HCT116 (cell line): ENCODE results near the gene AIF1. TPM values are rescaled to one million over a fixed set of nuclear protein-coding genes. Genes with fewer than 3 reads are reported as not detected.

Experiments used
- ATAC-seq: fragments of 200-7000 bp; cut with Tn5 transposase; 2 replicates; pipeline ENCODE4 v1.9.1; 2020; ENCODE audit warnings: mild to moderate bottlenecking, moderate library complexity
- BruUV-seq: library from RNA; stranded (reverse); fragments of 400-500 nt; replicated peaks from 2 replicates; lab custom pipeline; 2021; lab: Mats Ljungman, UMichigan
- CTCF ChIA-PET: fragments of 300-600 bp; sonication (Branson Sonifier 250); formaldehyde crosslinking; loops from one replicate; lab custom pipeline; 2021; ENCODE audit warnings: antibody characterized with exemption; lab: Charles Lee
- POLR2A ChIA-PET: fragments of 300-600, 350-600 bp; sonication (Branson Sonifier 250); formaldehyde crosslinking; loops from one replicate; lab custom pipeline; 2021; ENCODE audit warnings: antibody characterized with exemption; lab: Charles Lee
- RAD21 ChIA-PET, 2 experiments: fragments of 300-600 bp; sonication (Branson Sonifier 250); formaldehyde crosslinking; loops; one replicate each; lab custom pipeline; 2023; ENCODE audit warnings: low total read pairs in 2 of 2; ENCODE audit not compliant: uncharacterized antibody in 2 of 2, unreplicated experiment in 2 of 2, low non-redundant PET in 1 of 2; lab: Charles Lee
- DNase-seq: peaks from one replicate; pipeline ENCODE4 v3.0.0-alpha.2; 2010; ENCODE audit warnings: low read depth, low spot score
- H2AFZ ChIP-seq: fragments of 200-600 bp; shearing (Covaris generic), sonication (generic); 2 replicates; pipeline ENCODE4 v1.6.1; 2017; ENCODE audit warnings: low read depth, mixed run types, mixed read lengths, antibody characterized with exemption, low read length; ENCODE audit not compliant: poor library complexity, severe bottlenecking
- H3K27ac ChIP-seq: 2 replicates; pipeline ENCODE4 v1.5.1; 2012; ENCODE audit warnings: low read depth, low read length
- H3K27me3 ChIP-seq: fragments of 200-600 bp; sonication (generic); 2 replicates; pipeline ENCODE4 v1.6.1; 2016; ENCODE audit warnings: mixed run types, low read length, mixed read lengths; ENCODE audit not compliant: insufficient read depth
- H3K36me3 ChIP-seq, 2 experiments: fragments of 200-500 bp in 1 of 2; fragments of 200-600 bp in 1 of 2; sonication (Bioruptor generic) in 1 of 2; sonication (generic) in 1 of 2; 2 replicates each; pipeline versions ENCODE4 v1.5.1 to v1.6.1; 2014 to 2016; ENCODE audit warnings: low read length in 2 of 2, inconsistent platforms in 1 of 2, mixed read lengths in 1 of 2, mixed run types in 1 of 2; ENCODE audit not compliant: insufficient read depth in 2 of 2, control insufficient read depth in 1 of 2
- H3K4me1 ChIP-seq, 2 experiments: fragments of 200-600 bp in 1 of 2; sonication (generic) in 1 of 2; 2 replicates each; pipeline versions ENCODE4 v1.5.1 to v1.6.1; 2012 to 2017; ENCODE audit warnings: low read length in 2 of 2, inconsistent platforms in 1 of 2, mild to moderate bottlenecking in 1 of 2, mixed read lengths in 1 of 2, mixed run types in 1 of 2, moderate library complexity in 1 of 2; ENCODE audit not compliant: insufficient read depth in 2 of 2, control insufficient read depth in 1 of 2
- H3K4me2 ChIP-seq: fragments of 200-600 bp; sonication (generic); 2 replicates; pipeline ENCODE4 v1.6.1; 2017; ENCODE audit warnings: mixed run types, low read length, mixed read lengths
- H3K4me3 ChIP-seq, 2 experiments: fragments of 200-600 bp in 1 of 2; sonication (generic) in 1 of 2; replicated peaks in 1 of 2; 2 replicates each; pipeline ENCODE4 v1.5.1; 2011 to 2016; ENCODE audit warnings: low read length in 2 of 2, control low read depth in 1 of 2, low read depth in 1 of 2, mild to moderate bottlenecking in 1 of 2, mixed read lengths in 1 of 2, mixed run types in 1 of 2
- H3K79me2 ChIP-seq: fragments of 200-600 bp; sonication (generic); 2 replicates; pipeline ENCODE4 v1.6.1; 2017; ENCODE audit warnings: mild to moderate bottlenecking, mixed run types, low read length, moderate library complexity, mixed read lengths; ENCODE audit not compliant: insufficient read depth
- H3K9ac ChIP-seq: fragments of 200-600 bp; sonication (generic); 2 replicates; pipeline ENCODE4 v1.6.1; 2016; ENCODE audit warnings: low read length, mixed read lengths
- H3K9me2 ChIP-seq: fragments of 200-600 bp; sonication (generic), shearing (Covaris generic); 2 replicates; pipeline ENCODE4 v1.6.1; 2017; ENCODE audit warnings: mixed run types, mild to moderate bottlenecking, moderate library complexity; ENCODE audit not compliant: insufficient read depth
- H3K9me3 ChIP-seq, 2 experiments: fragments of 200-500 bp in 1 of 2; fragments of 200-600 bp in 1 of 2; sonication (Bioruptor generic) in 1 of 2; sonication (generic) in 1 of 2; 2 replicates each; pipeline ENCODE4 v1.6.1; 2014 to 2017; ENCODE audit warnings: low read length in 2 of 2, mixed read lengths in 2 of 2, inconsistent platforms in 1 of 2, low read depth in 1 of 2, mild to moderate bottlenecking in 1 of 2, mixed run types in 1 of 2, moderate library complexity in 1 of 2; ENCODE audit not compliant: control insufficient read depth in 1 of 2, insufficient read depth in 1 of 2
- H4K20me1 ChIP-seq: fragments of 200-600 bp; sonication (generic), shearing (Covaris generic); 2 replicates; pipeline ENCODE4 v1.6.1; 2017; ENCODE audit warnings: mixed run types, mild to moderate bottlenecking, moderate library complexity; ENCODE audit not compliant: insufficient read depth
- CBX3 ChIP-seq: IDR thresholded peaks from 2 replicates; pipeline ENCODE4 v1.6.1; 2012; ENCODE audit warnings: low read depth
- CTCF ChIP-seq, 3 experiments: fragments of 200-600 bp in 1 of 3; sonication (generic) in 1 of 3; IDR thresholded peaks in 2 of 3; conservative IDR thresholded peaks in 1 of 3; 2 replicates each; pipeline ENCODE4 v1.5.1; 2012 to 2017; ENCODE audit warnings: low read depth in 2 of 3, low read length in 2 of 3, antibody characterized with exemption in 1 of 3, borderline replicate concordance in 1 of 3, control low read depth in 1 of 3, mild to moderate bottlenecking in 1 of 3, mixed read lengths in 1 of 3, mixed run types in 1 of 3, moderate library complexity in 1 of 3; ENCODE audit not compliant: insufficient read depth in 1 of 3
- POLR2A ChIP-seq: IDR thresholded peaks from 2 replicates; pipeline ENCODE4 v1.7.0; 2011; ENCODE audit warnings: borderline replicate concordance; ENCODE audit not compliant: insufficient read depth, insufficient read length; ENCODE audit errors: extremely low read depth
- REST ChIP-seq: IDR thresholded peaks from 2 replicates; pipeline ENCODE4 v1.6.1; 2012; ENCODE audit warnings: low read depth
- SP1 ChIP-seq: IDR thresholded peaks from 2 replicates; pipeline ENCODE4 v1.6.1; 2012; ENCODE audit warnings: low read depth
- ZFX ChIP-seq: fragments of 450-650 bp; IDR thresholded peaks from 2 replicates; pipeline ENCODE4 v1.6.1; 2017
- intact Hi-C: fragments of 100-400 bp; cut with micrococcal nuclease; formaldehyde crosslinking; loops from 2 replicates; pipeline ENCODE4 v1.10.0; 2022
- total RNA-seq: library from RNA; stranded (reverse); gene quantifications from one replicate; pipeline ENCODE4 v1.2.1, GENCODE V29; 2021; ENCODE audit not compliant: unreplicated experiment
- TF ChIP-seq, protein P1 (sequence below): IDR thresholded peaks from 2 replicates; pipeline ENCODE4 v1.6.1; 2012
- TF ChIP-seq, protein P2 (sequence below): IDR thresholded peaks from 2 replicates; pipeline ENCODE4 v1.6.1; 2011; ENCODE audit warnings: mild to moderate bottlenecking, low read length, moderate library complexity; ENCODE audit not compliant: insufficient replicate concordance; ENCODE audit errors: extremely low read depth

AIF1 gene
- total RNA-seq, 1 experiment from 2014 or later = not detected

DNA sequence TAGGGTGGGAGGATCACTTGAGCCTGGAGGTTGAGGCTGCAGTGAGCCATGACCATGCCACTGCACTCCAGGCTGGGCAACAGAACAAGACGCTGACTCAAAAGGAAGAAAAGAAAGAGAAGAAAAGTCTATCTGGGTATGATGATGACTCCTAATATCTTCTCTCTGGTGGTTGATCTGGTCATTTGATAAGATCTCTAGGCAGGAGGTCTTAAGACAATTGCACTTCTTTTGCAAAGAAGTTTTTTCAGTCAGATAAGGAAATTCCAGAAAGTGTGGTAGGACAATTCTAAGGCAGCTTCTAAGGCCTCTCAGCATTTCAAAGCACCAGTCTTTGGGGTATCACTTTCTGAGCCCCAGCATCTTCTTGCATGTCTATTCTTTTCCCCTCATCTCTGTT, 7.7 kb upstream of the AIF1 start:
- ATAC-seq (no peak), DNase-seq (no peak)
- no TSS peak for BruUV-seq
- no peak for TF ChIP-seq CTCF (IDR thresholded peaks at IDR 0.05 in 2 of 3, conservative IDR thresholded peaks at IDR 0.05 in 1 of 3; ENCODE audit: borderline replicate concordance in 1 of 3, insufficient read depth in 1 of 3, low read depth in 2 of 3, low read length in 2 of 3)
- Histone ChIP-seq H3K4me2 (no peak overlapping the region), H3K36me3 (no peaks in the 10 kb centered on the region), H3K4me1 (no peaks in the 10 kb centered on the region), H3K27me3 (no peaks in the 10 kb centered on the region), H3K9me2 (no peaks in the 10 kb centered on the region), H3K9ac (no peak overlapping the region), H3K9me3 (no peaks in the 10 kb centered on the region), H3K79me2 (no peaks in the 10 kb centered on the region), H3K4me3 (no peak overlapping the region), H3K27ac (no peak overlapping the region), H2AFZ (no peak overlapping the region), H4K20me1 (no peaks in the 10 kb centered on the region)
- intact Hi-C loops = no loop called here
- ChIA-PET POLR2A (no interaction called here), RAD21 (no interaction called here), CTCF (interaction anchor here (2.2 kb wide), 1 partner anchor 9 kb away, joined by 9 read pairs; no protein-coding TSS in a partner anchor)

DNA sequence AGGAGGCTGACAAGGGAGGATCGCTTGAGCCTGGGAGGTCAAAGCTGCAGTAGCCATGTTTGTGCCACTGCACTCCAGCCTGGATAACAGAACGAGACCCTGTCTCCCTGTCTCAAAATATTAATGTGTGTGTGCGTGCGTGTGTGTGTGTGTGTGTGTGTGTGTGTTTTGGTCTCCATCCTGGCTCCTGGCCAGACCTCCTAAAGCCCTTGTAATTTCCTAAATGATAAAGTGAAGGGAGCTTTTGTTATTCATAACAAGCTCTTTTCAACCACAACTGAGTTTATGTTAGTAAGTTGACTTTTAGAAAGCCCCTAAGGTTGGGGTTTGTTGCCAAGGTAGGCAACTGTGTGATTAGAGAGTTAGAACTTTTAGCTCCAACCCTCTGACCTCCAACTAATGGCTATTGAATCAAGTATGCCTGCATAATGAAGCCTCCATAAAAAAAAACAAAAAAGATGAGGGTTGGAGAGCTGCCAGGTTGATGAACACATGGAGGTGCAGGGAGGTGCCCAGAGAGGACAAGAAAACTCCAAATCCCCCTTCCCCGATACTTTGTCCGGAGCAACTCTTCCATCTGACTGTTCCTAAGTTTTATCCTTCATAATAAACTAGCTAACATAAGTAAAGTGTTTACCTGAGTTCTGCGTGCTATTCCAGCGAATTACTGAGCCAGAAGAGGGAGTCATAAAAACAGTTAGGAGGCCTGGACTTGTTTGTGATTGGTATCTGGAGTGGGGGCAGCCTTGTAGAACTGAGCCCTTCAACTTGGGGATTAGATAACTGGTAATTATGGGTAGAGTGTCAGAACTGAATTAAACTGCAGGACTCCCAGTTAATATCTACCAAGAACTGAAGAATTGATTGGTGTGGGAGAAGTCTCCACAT, 5.3 kb upstream of the AIF1 start:
- H3K79me2 ChIP-seq = no peaks in the 10 kb centered on the region
- ChIA-PET RAD21 (interaction anchor here in 1 of 2 experiments (0.6 kb wide), 1 partner anchor 229 kb away, joined by 3 read pairs; no protein-coding TSS in a partner anchor), POLR2A (no interaction called here), CTCF (interaction anchor here (0.9 to 1.6 kb wide), 3 partner anchors 9 to 13 kb away, joined by 3 to 6 read pairs (median 3); no protein-coding TSS in a partner anchor)
- no peak overlapping the region for H2AFZ ChIP-seq
- intact Hi-C loops = no loop called here
- no TSS peak for BruUV-seq
- no peaks in the 10 kb centered on the region for H3K27me3 ChIP-seq
- no peak overlapping the region for H3K9ac ChIP-seq
- no peak overlapping the region for H3K27ac ChIP-seq
- H3K9me3 ChIP-seq = no peaks in the 10 kb centered on the region
- no peaks in the 10 kb centered on the region for H3K4me1 ChIP-seq
- ATAC-seq (no peak), DNase-seq (no peak)
- H3K36me3 ChIP-seq = no peaks in the 10 kb centered on the region
- H4K20me1 ChIP-seq = no peaks in the 10 kb centered on the region
- no peaks in the 10 kb centered on the region for H3K9me2 ChIP-seq
- no peak overlapping the region for H3K4me2 ChIP-seq
- H3K4me3 ChIP-seq = no peak overlapping the region
- TF ChIP-seq, protein P1, sequence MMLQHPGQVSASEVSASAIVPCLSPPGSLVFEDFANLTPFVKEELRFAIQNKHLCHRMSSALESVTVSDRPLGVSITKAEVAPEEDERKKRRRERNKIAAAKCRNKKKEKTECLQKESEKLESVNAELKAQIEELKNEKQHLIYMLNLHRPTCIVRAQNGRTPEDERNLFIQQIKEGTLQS = no peak
- TF ChIP-seq ZFX = no peak
- TF ChIP-seq CBX3 = no peak
- no peak for TF ChIP-seq SP1
- TF ChIP-seq, protein P2, sequence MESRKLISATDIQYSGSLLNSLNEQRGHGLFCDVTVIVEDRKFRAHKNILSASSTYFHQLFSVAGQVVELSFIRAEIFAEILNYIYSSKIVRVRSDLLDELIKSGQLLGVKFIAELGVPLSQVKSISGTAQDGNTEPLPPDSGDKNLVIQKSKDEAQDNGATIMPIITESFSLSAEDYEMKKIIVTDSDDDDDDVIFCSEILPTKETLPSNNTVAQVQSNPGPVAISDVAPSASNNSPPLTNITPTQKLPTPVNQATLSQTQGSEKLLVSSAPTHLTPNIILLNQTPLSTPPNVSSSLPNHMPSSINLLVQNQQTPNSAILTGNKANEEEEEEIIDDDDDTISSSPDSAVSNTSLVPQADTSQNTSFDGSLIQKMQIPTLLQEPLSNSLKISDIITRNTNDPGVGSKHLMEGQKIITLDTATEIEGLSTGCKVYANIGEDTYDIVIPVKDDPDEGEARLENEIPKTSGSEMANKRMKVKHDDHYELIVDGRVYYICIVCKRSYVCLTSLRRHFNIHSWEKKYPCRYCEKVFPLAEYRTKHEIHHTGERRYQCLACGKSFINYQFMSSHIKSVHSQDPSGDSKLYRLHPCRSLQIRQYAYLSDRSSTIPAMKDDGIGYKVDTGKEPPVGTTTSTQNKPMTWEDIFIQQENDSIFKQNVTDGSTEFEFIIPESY = no peak
- no peak for TF ChIP-seq REST
- no peak for TF ChIP-seq POLR2A
